Bronchial epithelial cell (primary cell): Measurements from ENCODE around the gene TPM1. TPM values are rescaled to one million over a fixed set of nuclear protein-coding genes. Genes with fewer than 3 reads are reported as not detected.

ENCODE experiments used
- DNase-seq: peaks from one replicate; pipeline ENCODE4 v3.0.0-alpha.2; 2010; ENCODE audit warnings: low read depth
- FAIRE-seq: peaks from 2 replicates; lab custom pipeline; 2011; peaks lifted over from hg19 to GRCh38; lab: Jason Lieb, UNC
- H3K27me3 ChIP-seq: 2 replicates; pipeline ENCODE4 v1.5.1; 2011; ENCODE audit warnings: low read length; ENCODE audit not compliant: control insufficient read depth, insufficient read depth
- H3K36me3 ChIP-seq: 2 replicates; pipeline ENCODE4 v1.5.1; 2011; ENCODE audit warnings: low read length; ENCODE audit not compliant: control insufficient read depth, insufficient read depth
- H3K4me3 ChIP-seq: 2 replicates; pipeline ENCODE4 v1.5.1; 2011; ENCODE audit warnings: mild to moderate bottlenecking, low read depth, low read length, control low read depth
- total RNA-seq: library from RNA; depleted of rRNA; stranded (reverse); fragments of >200 nt; gene quantifications from 2 replicates; pipeline ENCODE4 v1.2.1, GENCODE V29; 2014
- TF ChIP-seq, protein P1 (sequence below): IDR thresholded peaks from 2 replicates; pipeline ENCODE4 v1.5.1; 2011; ENCODE audit warnings: mild to moderate bottlenecking, moderate library complexity, low read length, control low read depth, inconsistent platforms; ENCODE audit not compliant: insufficient read depth, severe bottlenecking

TPM1 gene
- total RNA-seq, 1 donor from 2014 or later = 111 TPM

DNA sequence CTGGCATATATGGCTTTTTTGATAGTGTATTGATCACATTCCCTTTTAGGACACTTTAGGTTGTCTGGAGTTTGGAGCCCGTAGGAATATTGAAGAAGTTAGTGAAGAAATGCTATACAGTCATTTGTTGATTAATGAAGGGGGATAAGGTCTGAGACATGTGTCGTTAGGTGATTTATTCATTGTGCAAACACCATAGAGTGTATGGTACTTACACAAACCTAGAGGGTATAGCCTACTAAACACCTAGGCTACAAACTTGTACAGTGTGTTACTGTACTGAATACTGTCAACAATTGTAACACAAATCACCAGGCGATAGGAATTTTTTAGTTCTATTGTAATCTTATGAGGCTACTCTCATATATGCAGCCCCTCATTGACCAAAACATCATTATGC is 3.3 kb downstream of the TPM1 start:
- TF ChIP-seq, protein P1, sequence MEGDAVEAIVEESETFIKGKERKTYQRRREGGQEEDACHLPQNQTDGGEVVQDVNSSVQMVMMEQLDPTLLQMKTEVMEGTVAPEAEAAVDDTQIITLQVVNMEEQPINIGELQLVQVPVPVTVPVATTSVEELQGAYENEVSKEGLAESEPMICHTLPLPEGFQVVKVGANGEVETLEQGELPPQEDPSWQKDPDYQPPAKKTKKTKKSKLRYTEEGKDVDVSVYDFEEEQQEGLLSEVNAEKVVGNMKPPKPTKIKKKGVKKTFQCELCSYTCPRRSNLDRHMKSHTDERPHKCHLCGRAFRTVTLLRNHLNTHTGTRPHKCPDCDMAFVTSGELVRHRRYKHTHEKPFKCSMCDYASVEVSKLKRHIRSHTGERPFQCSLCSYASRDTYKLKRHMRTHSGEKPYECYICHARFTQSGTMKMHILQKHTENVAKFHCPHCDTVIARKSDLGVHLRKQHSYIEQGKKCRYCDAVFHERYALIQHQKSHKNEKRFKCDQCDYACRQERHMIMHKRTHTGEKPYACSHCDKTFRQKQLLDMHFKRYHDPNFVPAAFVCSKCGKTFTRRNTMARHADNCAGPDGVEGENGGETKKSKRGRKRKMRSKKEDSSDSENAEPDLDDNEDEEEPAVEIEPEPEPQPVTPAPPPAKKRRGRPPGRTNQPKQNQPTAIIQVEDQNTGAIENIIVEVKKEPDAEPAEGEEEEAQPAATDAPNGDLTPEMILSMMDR = no peak
- Histone ChIP-seq H3K27me3 (no peaks in the 10 kb centered on the region), H3K4me3 (no peak overlapping the region), H3K36me3 (peaks cover 6% of the 10 kb centered on the region)
- FAIRE-seq (no peak), DNase-seq (no peak)

DNA sequence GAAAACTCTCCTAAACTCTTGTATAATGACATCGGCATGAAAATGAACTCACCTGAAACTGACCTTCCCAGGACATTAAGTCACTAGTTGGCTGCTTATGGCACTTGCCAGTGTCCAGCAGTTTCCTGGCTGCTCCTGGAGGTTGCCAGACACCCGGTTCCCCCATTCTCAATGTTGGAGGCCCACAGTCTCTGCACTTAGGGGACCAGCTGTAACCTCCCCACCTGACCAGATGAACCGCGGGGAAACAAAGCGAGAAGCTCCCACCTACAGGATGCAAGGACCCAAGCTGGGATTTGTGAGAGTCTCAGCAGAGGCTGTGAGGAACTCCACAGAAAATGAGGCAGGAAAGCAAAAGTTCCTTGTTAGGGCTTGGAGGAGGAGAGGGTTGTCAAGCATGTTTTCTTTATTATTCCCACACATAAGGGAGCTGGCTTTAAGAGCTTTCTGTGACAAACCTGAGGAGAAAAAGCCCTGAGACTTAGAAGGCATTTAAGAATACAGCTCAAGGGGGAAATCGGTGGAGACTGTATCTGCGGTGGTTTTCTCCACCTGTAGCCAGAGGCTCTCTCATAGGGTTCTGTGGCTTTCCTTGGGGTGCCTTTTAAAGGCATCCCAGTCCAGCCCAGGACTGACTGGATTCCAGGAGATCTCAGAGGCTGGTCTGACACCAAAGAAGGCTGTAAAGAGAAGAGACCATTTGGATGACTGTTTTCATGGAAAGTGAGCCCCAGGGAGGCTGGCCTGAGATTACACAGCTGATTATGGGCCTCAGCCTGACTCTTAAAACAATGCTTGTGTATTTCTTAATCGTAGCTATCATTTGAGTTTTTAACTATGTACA is 4.6 kb downstream of the TPM1 start:
- FAIRE-seq = no peak
- H3K36me3 ChIP-seq = peaks cover 11% of the 10 kb centered on the region
- no peak for DNase-seq
- H3K4me3 ChIP-seq = peak overlapping the region; percentile 65
- H3K27me3 ChIP-seq = no peaks in the 10 kb centered on the region
- TF ChIP-seq, protein P1 = no peak

DNA sequence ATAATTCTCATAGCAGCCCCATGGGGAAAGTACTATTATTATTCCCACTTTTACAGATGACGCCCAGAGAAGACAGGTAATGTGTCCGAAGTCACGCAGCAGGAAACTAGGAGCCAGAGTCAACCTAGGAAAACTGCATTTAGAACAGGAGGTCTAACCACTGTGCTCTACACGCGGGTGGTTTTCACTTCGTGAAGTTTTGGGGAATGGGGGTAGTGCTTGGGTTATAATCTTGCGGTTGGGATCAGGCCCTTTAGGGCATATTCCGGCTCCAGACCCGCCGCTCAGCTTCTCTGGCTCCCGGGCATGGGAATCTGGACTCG is 5.2 kb downstream of the TPM1 start:
- Histone ChIP-seq H3K27me3 (no peaks in the 10 kb centered on the region), H3K4me3 (peak overlapping the region; percentile 65), H3K36me3 (peaks cover 12% of the 10 kb centered on the region)
- TF ChIP-seq, protein P1 = no peak
- FAIRE-seq = no peak
- DNase-seq = no peak

DNA sequence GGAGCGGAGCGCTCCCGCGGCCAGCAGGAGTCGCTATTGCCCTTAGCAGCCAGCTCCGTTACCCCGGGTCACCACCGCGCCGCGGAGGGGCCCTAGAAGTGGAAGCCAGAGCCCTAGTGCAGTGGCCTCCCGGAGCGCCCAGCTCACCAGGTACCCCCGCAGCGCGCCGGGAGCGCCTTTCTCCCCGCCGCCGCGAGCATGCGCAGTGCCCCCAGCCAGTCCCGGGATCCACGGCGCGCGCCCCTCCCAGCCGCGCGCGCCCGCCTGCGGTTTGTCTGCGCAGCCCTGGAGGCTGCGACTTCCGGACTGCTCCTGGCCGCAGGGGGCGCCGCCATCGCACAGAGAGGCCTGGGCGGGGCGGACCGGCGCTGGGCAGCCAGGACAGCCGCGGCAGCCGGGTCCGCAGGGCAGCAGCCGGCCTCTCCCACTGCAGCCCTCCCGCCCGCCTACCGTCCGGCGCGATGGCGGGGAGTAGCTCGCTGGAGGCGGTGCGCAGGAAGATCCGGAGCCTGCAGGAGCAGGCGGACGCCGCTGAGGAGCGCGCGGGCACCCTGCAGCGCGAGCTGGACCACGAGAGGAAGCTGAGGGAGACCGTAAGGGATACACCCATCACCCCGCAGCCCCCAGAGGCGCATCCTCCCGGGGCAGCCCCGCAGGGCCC is 5.7 kb downstream of the TPM1 start:
- no peak for FAIRE-seq
- H3K4me3 ChIP-seq = peak overlapping the region; percentile 65
- peak; percentile 83 for DNase-seq
- TF ChIP-seq, protein P1 = peak; percentile 99
- peaks cover 13% of the 10 kb centered on the region for H3K36me3 ChIP-seq
- H3K27me3 ChIP-seq = no peaks in the 10 kb centered on the region

DNA sequence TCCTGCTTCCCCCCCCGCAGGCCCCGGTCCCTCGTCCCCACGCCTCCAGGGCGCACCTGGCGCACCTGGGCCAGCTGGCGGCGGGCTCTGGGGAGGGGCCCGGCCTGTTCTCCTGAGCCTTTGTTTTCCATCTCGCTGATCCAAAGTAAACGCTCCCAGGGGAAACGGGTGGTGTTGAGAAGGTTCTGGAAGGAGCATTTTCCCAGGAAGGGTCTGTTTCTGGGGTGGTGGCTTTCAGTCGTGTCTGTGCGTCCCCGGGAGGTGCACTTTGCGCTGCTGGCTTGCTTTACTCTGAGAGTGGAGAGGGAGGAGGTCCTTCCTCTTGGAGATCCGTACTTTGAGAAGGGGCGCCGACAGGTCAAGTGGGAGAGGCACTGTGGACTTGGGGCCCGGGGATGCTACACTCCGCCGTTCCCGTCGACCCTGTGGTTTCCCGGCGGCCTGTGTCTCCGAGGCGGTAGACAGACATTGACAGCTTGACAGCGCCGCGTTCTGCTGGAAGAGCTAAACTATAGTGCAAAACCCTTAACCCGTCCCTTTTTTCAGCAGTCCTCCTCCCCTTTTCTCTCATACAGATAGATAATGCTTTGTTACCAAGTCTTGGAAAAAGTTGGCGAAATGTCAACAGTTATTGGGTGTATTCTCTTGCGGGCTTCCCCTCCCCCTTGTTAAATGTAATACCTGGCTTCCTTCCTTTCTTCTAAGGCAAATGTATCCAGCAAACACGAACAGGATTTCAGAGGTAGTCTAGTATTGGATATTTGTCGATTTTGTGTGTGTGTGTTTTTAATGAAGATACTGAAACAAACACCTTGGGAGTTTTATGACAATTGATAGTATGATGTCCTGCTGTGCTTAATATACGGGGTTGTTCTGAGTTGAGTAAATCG is 6.5 kb downstream of the TPM1 start:
- peaks cover 14% of the 10 kb centered on the region for H3K36me3 ChIP-seq
- FAIRE-seq = no peak
- no peaks in the 10 kb centered on the region for H3K27me3 ChIP-seq
- TF ChIP-seq, protein P1 = peak; percentile 15
- peak overlapping the region; percentile 65 for H3K4me3 ChIP-seq
- peak; percentile 46 for DNase-seq
